Breast epithelium (tissue), 4 donors: ENCODE data around the gene DBT. TPM values are rescaled to one million over a fixed set of nuclear protein-coding genes. Genes with fewer than 3 reads are reported as not detected.

Source experiments
- DNase-seq, 2 donors: peaks; one replicate each; pipeline ENCODE4 v3.0.0-alpha.2; 2019; ENCODE audit warnings: low spot score in 2 of 2
- H3K27ac ChIP-seq, 2 donors: fragments of 200-600 bp; sonication (generic) in 1 of 2; one replicate each; pipeline ENCODE4 v1.5.1; 2016 to 2019; ENCODE audit warnings: mild to moderate bottlenecking in 1 of 2
- H3K27me3 ChIP-seq, 2 donors: fragments of 200-600 bp; sonication (generic) in 1 of 2; one replicate each; pipeline versions ENCODE4 v1.5.1 to v1.6.0; 2017 to 2019; ENCODE audit warnings: control low read depth in 1 of 2, mild to moderate bottlenecking in 1 of 2
- H3K36me3 ChIP-seq: fragments of 200-600 bp; one replicate; pipeline ENCODE4 v1.5.1; 2019
- H3K4me1 ChIP-seq, 2 donors: fragments of 200-600 bp; sonication (generic); one replicate each; pipeline ENCODE4 v1.5.1; 2016 to 2019; ENCODE audit warnings: control low read depth in 1 of 2
- H3K4me3 ChIP-seq, 3 donors: fragments of 200-600 bp; sonication (generic); 1 replicate in 2 of 3; 2 replicates in 1 of 3; pipeline ENCODE4 v1.5.1; 2016 to 2019; ENCODE audit warnings: mild to moderate bottlenecking in 3 of 3, moderate library complexity in 2 of 3
- H3K9me3 ChIP-seq, 2 donors: fragments of 200-600 bp; sonication (generic) in 1 of 2; one replicate each; pipeline ENCODE4 v1.5.1; 2016 to 2019; ENCODE audit warnings: control low read depth in 1 of 2
- CTCF ChIP-seq, 3 donors: fragments of 450-650 bp; IDR thresholded peaks; one replicate each; pipeline ENCODE4 v1.5.1; 2016 to 2017; ENCODE audit warnings: antibody characterized with exemption in 3 of 3, mild to moderate bottlenecking in 3 of 3, moderate library complexity in 3 of 3
- POLR2A ChIP-seq: fragments of 450-650 bp; IDR thresholded peaks from one replicate; pipeline ENCODE4 v1.6.1; 2016; ENCODE audit warnings: antibody characterized with exemption, mild to moderate bottlenecking, moderate library complexity
- POLR2AphosphoS5 ChIP-seq, 3 donors: sonication (generic); formaldehyde crosslinking; IDR thresholded peaks; one replicate each; pipeline ENCODE4 v1.6.1; 2017; ENCODE audit warnings: antibody characterized with exemption in 3 of 3
- intact Hi-C: fragments of 100-400 bp; cut with DNase I; formaldehyde crosslinking; loops from one replicate; pipeline ENCODE4 v1.15.1; 2023; ENCODE audit warnings: low total_unique reads
- total RNA-seq, 3 donors: library from RNA; depleted of rRNA; stranded (reverse); fragments of >200 nt; gene quantifications; one replicate each; pipeline ENCODE4 v1.1.0, GENCODE V29; 2016

DBT gene
- total RNA-seq, 3 donors from 2014 or later = 6.9 to 11.0 (median 9.1) TPM

DNA sequence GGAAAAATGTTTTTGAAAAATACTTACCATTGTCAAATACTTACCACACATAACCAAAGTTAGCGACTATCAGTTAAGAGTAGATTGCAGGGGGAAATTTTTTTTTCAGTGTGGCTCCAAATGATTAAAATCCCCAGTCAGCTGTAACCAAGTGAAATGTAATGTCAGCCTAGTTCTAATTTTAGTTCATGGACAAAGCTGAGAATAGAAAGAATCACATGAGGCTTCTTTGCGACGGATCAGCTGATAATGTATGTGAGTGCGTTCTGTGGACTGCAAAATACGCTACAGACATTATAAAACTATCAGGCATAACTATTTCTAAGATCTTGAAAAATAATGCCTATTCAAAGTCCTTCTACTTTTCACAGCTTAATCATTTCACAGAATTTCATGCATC, 71.5 kb downstream of the DBT start, which contains the start of gene LRRC39:
Gene LRRC39, minus strand, starts transcription at position 166 of the 400 bp plus-strand sequence. CDS start 9,740 bp downstream, outside the sequence.
- Histone ChIP-seq H3K36me3 (no peaks in the 10 kb centered on the region), H3K4me3 (no peak within 1 kb of the TSS), H3K9me3 (no peaks in the 10 kb centered on the region), H3K27ac (no peak within 1 kb of the TSS), H3K27me3 (no peaks in the 10 kb centered on the region), H3K4me1 (no peaks in the 10 kb centered on the region)
- intact Hi-C loops = no loop called here
- DNase-seq = no peak
- TF ChIP-seq CTCF (IDR thresholded peaks at IDR 0.05) (no peak), POLR2A (no peak), POLR2AphosphoS5 (IDR thresholded peaks at IDR 0.05) (no peak)

DNA sequence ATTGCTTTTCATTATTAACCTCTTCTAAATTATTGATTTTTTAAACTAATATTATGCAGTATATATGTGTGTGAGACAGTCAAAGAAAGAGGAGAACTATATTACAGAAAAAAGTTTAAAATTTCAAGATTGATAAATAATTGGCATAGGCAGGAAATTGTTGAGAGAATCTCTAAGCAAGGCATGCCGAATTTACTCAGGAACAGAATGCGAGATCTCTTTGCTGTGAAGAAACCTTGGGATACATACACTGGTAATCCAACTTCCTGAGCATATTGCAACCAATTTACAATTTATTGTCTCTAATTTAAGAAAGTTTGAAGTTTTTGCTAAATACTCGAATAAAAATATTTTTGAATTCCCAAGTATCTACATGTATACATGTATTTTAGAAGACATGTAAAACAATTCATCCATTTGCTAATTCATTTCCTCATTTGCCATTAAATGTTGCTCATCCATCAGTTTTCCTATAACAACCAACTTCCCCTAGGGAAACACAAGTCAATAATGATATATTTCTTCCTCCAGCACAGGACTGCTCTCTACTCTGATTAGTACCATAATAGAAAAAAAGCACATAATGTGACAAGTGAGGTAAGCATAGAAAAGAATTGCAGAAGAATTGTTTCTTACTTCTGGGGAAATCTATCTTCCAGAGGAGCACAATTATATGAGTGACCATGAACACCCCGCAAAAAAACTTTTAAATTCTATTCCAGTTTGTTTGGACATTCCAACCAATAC, 72.2 kb downstream of the DBT start:
- TF ChIP-seq POLR2AphosphoS5 (IDR thresholded peaks at IDR 0.05) (no peak), CTCF (IDR thresholded peaks at IDR 0.05) (no peak), POLR2A (no peak)
- Histone ChIP-seq H3K36me3 (no peaks in the 10 kb centered on the region), H3K9me3 (no peaks in the 10 kb centered on the region), H3K4me1 (no peaks in the 10 kb centered on the region), H3K4me3 (no peak overlapping the region), H3K27ac (no peak overlapping the region), H3K27me3 (no peaks in the 10 kb centered on the region)
- intact Hi-C loops = no loop called here
- no peak for DNase-seq

DNA sequence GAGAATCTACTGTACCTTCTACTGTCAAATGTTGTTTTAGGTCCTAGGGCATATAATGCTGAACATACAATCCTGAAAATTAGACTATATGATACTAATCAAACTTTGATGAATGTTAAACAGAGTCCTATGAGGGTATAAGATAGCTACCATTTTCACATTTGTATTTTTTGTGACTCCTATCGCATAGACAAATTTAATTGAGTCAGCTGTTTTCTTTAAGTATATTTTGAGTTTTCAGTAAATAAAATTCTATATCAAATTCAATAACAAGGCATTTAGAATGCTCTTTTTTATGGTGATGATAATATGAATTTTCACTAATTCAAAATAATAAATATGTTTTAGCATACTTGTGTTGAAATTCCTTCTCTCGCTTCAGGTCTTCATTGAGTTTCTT, 81.6 kb downstream of the DBT start:
- intact Hi-C loops = no loop called here
- H3K27me3 ChIP-seq = no peaks in the 10 kb centered on the region
- H3K9me3 ChIP-seq = no peaks in the 10 kb centered on the region
- no peak for TF ChIP-seq POLR2A
- TF ChIP-seq POLR2AphosphoS5 (IDR thresholded peaks at IDR 0.05) = no peak
- no peak for TF ChIP-seq CTCF (IDR thresholded peaks at IDR 0.05)
- H3K4me3 ChIP-seq = no peak overlapping the region
- H3K4me1 ChIP-seq = no peaks in the 10 kb centered on the region
- H3K36me3 ChIP-seq = no peaks in the 10 kb centered on the region
- no peak overlapping the region for H3K27ac ChIP-seq
- DNase-seq = no peak

GRCh38 chr1:100164702-100165101, 84.9 kb downstream of the DBT start:
- no peaks in the 10 kb centered on the region for H3K27me3 ChIP-seq
- no peak overlapping the region for H3K4me3 ChIP-seq
- H3K9me3 ChIP-seq = no peaks in the 10 kb centered on the region
- H3K4me1 ChIP-seq = no peaks in the 10 kb centered on the region
- intact Hi-C loops = no loop called here
- H3K36me3 ChIP-seq = no peaks in the 10 kb centered on the region
- TF ChIP-seq POLR2A (no peak), CTCF (IDR thresholded peaks at IDR 0.05) (no peak), POLR2AphosphoS5 (IDR thresholded peaks at IDR 0.05) (no peak)
- no peak overlapping the region for H3K27ac ChIP-seq
- DNase-seq = no peak

GRCh38 chr1:100164216-100164615, 85.4 kb downstream of the DBT start:
- Histone ChIP-seq H3K4me3 (no peak overlapping the region), H3K9me3 (no peaks in the 10 kb centered on the region), H3K4me1 (no peaks in the 10 kb centered on the region), H3K27ac (no peak overlapping the region), H3K36me3 (no peaks in the 10 kb centered on the region), H3K27me3 (no peaks in the 10 kb centered on the region)
- TF ChIP-seq CTCF (IDR thresholded peaks at IDR 0.05) = no peak
- no peak for DNase-seq
- intact Hi-C loops = no loop called here
